CMK (cell line): Measurements from ENCODE around the gene HGS.

Experiments used
- DNase-seq: peaks from one replicate; pipeline ENCODE4 v3.0.0-alpha.2; 2010; ENCODE audit warnings: low read depth

HGS gene

GRCh38 chr17:81683584-81684441 lies at the start of gene HGS, which contains the start of gene ARL16:
HGS (plus strand) TSS chr17:81684011; CDS start chr17:81684067, 56 bp downstream.
ARL16 (minus strand) TSS chr17:81683797; CDS start chr17:81683753, 44 bp downstream.
- peak; percentile 99 for DNase-seq

- no peak for DNase-seq
Measured at GRCh38 chr17:81635431-81635830, 48.4 kb upstream of the HGS start.

GRCh38 chr17:81635973-81636504 lies 47.8 kb upstream of the HGS start:
- DNase-seq = no peak

- DNase-seq = peak; percentile 78
Measured at GRCh38 chr17:81636505-81637288, 47.1 kb upstream of the HGS start, which contains the start of the genes NPLOC4 and TSPAN10. NPLOC4 (minus strand) TSS chr17:81637112; CDS start chr17:81636930, 182 bp downstream. TSPAN10 (plus strand) TSS chr17:81637196; CDS start chr17:81642413, 5,217 bp downstream.

GRCh38 chr17:81638683-81639082 lies 45.1 kb upstream of the HGS start:
- DNase-seq = no peak

GRCh38 chr17:81640011-81640410 lies 43.8 kb upstream of the HGS start:
- no peak for DNase-seq

GRCh38 chr17:81641825-81642489 lies 41.9 kb upstream of the HGS start:
- no peak for DNase-seq

GRCh38 chr17:81644496-81644895 lies 39.3 kb upstream of the HGS start:
- DNase-seq = no peak

- no peak for DNase-seq
Measured at GRCh38 chr17:81644976-81645952, 38.5 kb upstream of the HGS start.

GRCh38 chr17:81646869-81647600 lies 36.8 kb upstream of the HGS start:
- DNase-seq = no peak

- no peak for DNase-seq
Measured at GRCh38 chr17:81647640-81648012, 36.2 kb upstream of the HGS start.

- DNase-seq = no peak
Measured at GRCh38 chr17:81648013-81648706, 35.7 kb upstream of the HGS start.

- no peak for DNase-seq
Measured at GRCh38 chr17:81648707-81649085, 35.1 kb upstream of the HGS start.

- DNase-seq = no peak
Measured at GRCh38 chr17:81650951-81651350, 32.9 kb upstream of the HGS start.

GRCh38 chr17:81651692-81652091 lies 32.1 kb upstream of the HGS start:
- DNase-seq = no peak

GRCh38 chr17:81652906-81653771 lies 30.7 kb upstream of the HGS start:
- no peak for DNase-seq

GRCh38 chr17:81655378-81656117 lies 28.3 kb upstream of the HGS start:
- no peak for DNase-seq
